ENCODE data around the gene PPP3CA.

Gene PPP3CA

DNA sequence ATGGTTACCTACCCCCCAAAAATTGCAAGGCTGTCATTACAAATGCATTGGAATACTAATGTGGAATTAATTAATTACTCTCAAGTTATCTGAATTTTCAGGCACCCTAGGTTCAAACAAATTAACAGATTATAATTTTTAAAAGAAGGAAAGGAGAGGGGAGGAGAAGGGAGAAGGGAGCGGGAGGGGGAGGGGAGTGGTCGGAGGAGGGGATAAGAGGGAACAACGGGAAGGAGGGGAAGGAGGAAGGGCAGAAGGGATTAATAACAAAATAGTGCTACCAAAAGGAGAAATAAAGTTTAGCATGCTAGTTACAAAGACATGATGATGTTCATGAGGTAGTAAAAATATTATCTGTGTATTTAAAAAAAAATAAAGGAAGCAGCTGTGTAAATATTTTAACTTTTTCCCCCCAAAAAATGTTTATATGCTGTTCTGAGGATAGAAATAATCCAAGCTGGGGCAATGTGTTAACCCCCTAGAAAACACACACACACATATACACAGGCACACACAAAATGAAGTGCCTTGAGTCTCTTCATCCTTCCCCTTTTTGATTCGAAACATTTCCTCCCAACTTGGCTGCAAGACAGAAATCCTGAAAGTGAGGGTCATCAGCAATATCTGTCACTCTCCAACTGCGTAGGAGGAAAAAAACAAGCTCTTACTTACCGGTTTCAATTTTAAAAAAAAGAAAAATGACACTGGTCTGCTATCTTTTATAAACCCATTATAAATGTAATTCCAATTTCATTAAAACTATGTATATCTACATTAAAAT lies 58.8 kb downstream of the PPP3CA start:
- no peak for DNase-seq (ENCODE audit: low read depth)

DNA sequence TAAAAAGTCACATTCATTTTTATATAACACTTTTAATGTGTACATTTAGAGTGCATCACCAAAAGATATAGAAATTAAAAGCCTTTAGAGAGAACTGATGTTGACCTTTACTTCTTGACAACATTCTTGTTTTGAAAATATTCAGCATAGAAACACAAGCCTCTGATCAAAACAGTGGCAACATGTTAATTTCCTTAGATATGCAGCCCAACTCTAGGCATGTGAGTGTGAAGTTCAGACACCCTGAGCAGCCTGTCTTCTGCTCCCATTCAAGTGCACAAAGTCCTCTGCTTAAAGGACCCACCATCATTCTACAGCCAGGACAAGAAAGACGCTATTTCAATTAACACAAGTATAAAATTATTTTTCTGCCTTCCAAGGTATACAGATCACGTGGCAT lies 60.0 kb downstream of the PPP3CA start:
- no peak for DNase-seq (ENCODE audit: low read depth)

DNA sequence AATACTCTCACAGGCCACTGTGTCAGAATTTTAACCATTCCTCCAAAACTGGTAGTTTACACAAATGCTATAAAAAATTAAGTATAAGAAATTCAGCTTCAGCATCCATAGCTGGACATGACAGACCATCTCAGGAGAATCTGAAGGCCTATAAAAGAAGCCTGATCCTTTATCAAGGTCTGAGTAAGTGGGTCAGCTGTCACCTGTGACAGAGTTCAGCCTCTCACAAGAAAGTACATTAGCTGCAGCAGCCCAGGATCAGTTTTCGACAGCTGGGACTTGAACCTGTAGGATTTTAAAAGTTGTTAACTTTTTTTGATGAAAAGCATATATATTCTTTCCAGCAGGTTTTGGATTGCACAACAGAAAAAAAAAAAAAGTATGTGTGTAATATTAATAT lies 60.7 kb downstream of the PPP3CA start:
- DNase-seq (ENCODE audit: low read depth): no peak

- no peak for DNase-seq (ENCODE audit: low read depth)
Observed at GRCh38 chr4:101285985-101286384, 61.3 kb downstream of the PPP3CA start.

DNA sequence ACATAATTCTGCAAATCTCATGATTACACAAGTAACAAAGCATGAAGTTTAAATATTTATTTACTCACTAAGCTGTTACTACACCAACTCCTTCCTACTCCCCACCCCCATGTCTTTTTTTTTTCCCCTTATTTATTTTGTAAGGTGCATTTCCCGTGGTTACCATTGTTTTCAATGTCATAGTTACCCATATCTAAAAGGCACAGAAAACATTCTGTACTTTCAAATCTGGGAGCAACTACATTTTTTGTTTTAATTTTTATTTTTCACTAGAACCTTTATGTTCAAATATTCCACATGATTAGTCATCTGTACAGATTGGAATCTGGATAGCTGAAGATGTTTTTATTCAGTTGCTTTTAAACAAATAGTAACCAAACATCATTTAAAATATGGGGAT lies 62.8 kb downstream of the PPP3CA start:
- no peak for DNase-seq (ENCODE audit: low read depth)

- no peak for DNase-seq (ENCODE audit: low read depth)
Observed at GRCh38 chr4:101283434-101283833, 63.9 kb downstream of the PPP3CA start.

DNA sequence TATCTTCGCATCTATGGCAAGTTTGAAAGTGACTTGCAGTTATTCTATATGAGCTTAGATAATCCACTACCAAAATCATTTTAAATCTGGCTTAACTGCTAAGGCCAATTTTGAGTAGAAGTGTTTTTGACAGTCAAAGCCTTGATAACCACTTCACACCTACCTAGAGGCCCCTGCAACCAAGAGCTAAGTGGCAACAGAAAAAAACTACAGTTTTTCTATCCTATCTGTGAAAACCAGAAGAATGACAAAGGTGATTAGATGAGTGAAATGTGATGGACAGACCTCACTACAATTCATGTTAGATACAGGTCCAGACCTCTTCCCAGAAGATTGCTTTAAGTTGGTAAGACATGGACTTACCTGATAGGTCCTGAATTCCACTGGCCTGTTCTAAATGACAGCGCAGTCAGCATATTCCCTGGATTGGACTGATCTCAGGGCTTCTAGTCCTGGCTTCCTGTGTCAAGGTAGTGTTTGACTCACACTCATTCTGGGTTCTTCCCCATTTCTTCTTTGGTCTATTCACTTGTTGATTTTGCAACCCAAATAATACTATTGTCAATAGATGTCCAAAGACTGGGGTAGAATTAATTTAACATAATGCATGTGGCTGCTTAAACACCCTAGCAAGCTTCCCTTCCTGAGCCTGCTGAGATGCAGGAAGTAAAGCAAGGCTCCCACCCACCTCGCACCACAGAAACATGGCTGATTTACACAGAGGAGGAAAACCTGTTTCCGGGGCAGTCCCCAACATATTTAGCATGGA lies 65.1 kb downstream of the PPP3CA start:
- no peak for DNase-seq (ENCODE audit: low read depth)

GRCh38 chr4:101280866-101281600 lies 66.3 kb downstream of the PPP3CA start:
- no peak for DNase-seq (ENCODE audit: low read depth)

DNA sequence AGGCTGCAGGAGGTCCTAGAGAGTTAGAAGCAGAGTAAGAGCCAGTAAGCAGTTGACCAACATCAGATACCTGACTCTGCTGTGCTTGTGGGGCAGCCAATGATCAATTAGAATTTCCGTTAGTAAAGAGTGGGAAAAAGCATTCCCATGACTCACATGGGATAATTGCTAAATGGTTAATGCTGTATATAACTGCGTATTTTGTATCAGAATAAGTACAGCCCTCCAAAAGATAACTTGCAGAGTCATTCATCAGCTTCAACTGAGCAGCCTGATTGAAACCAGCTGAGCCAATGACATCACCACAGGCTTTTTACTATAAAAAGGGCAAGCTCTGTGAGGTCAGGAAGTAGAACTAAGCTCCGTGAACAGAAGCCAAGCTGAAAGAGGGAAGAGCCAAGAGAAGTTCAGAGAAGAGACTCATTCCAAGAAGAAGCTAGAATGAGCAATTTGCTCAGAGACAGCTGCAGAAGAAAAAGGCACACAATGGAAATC lies 67.9 kb downstream of the PPP3CA start:
- no peak for DNase-seq (ENCODE audit: low read depth)

DNA sequence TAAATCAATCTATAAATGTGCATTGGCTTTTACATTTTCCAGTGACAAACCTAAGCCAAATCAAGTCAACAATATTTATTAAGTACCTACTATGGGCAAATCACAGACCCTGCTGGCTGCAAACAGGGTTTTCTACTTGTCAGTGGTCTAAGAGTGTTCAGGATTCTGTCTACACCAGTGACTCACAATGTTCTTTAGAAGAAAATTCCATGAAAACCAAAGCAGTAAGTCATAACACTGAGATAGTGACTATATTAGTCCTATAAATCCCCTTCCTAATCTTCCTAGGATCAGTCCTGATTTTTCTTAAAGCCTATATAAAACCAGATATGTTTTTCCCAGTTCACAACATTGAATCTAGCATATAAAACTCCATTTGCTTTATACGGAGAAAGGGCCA lies 69.7 kb downstream of the PPP3CA start:
- DNase-seq (ENCODE audit: low read depth): no peak

GRCh38 chr4:101276661-101277060 lies 70.7 kb downstream of the PPP3CA start:
- DNase-seq (ENCODE audit: low read depth): no peak

DNA sequence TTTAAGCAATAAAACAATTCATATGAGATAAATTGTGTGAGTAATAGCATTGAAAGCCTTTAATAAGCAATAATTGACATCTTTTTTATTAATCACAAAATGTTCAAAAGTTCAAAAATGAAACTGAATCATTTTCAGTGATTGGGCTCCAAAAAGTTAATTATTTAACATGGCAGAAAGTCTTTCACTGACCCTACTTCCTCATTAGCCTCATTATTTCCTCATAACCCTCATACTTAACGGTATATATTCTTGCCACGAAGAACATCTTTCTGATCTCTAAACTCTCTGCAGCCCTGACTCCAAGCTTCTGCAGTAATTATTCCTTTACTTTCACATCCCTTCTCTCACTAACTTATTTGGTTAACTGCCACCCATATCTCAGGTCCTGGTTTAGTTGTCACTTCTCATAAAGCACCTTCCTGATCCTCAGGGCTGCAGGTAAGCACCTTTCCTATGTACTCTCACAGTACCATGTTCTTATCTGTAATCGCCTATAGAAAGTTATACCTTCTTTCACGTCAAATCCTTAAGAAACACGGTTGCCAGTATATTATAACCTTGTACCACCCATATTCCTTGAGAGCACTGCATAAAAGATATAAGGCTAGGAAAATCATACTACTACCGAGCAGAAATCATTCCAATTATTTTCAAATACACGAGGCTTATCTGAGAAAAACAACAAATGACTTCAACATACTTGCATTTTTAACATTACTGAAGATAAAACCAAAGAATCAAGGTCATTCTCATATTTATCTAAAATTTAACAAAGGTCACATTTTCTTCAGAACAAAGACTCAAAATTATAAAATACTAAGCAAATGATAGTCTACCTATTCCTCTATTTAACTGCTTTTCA lies 72.2 kb downstream of the PPP3CA start:
- DNase-seq (ENCODE audit: low read depth): no peak

DNA sequence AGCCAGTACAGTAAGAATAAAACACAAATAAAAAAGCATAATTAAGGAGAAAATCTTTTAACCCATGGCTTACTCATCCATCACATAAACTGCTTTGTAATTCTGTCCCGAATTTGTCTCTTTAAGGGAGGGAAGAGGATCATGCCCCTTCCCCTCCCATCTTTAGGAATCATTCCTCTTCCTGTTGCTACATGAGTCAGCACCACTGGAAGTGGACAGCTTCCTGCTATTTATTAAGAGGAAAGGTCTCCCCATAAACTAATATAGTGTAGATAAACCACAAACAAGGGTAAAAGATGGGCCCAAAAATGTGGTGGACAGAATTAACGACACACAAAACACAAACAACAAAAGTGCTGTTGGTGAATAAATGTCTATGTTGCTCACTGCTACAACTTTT lies 75.8 kb downstream of the PPP3CA start:
- no peak for DNase-seq (ENCODE audit: low read depth)

DNA sequence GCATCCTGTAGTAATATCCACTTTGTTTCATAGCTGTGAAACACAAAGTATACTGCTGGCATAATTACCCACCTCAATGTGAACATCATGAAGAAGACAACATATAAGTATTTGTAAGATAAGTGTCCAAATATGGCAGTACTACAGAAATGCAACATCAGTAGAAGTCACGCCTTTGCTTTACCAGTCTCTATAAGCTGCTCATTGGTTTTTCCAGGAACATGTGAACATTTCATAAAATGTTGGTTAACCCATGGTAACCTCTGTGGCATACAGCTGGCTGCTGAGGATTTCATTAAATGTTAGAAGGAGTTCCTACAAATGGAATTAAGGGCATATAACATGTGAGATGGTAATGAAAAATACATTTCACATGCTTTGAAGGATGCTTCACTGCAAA lies 77.6 kb downstream of the PPP3CA start:
- no peak for DNase-seq (ENCODE audit: low read depth)

DNA sequence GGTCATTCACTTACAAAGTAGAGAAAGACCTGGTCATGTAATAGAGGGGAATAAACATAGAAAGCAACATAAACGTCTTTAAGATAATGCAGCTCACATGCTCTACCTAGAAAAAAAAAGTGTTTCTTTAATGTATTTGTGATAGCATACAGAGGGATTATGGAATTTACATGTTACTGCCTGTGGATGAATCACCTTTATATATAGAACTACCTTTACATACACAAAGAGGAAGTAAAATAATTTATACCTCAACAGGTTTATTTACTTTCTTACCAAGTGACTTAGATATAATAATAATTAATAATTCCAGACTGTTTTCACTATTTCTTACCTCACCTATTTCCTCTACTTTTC lies 81.5 kb downstream of the PPP3CA start:
- no peak for DNase-seq (ENCODE audit: low read depth)

DNA sequence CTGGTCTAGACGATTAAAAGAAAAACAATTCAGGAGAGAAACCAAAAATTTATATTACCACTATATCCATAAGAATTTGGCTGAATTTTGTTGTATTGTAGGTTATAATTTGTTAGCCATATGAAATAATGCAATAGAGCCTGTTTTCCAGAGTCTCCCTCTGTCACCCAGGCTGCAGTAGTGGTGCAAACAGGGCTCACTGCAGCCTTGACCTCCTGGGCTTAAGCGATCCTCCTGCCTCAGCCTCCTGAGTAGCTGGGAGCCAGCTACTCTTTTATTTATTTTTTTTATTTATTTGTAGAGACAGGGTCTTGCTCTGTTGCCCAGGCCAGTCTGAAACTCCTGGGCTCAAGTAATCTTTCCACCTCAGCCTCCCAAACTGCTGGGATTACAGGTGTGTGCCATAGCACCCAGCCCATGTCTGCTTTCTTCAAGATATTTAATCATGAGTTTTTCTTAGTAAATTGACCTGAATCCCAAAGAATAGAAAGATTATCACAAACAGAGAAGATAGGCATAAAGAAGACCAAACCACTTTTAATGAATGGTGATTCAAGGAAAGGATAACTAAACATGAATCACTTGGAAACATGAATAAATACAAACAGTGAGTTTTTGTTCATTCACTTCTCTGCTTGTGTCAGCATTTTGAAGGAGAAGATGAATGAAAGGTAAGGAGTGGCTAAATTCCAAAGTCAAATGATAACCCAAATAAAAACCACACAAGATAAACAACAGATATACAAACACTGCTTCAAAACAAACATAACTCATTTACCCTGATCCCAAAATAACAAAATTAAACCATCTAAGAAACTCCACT lies 82.1 kb downstream of the PPP3CA start:
- DNase-seq (ENCODE audit: low read depth): no peak

- no peak for DNase-seq (ENCODE audit: low read depth)
Observed at GRCh38 chr4:101264512-101264911, 82.8 kb downstream of the PPP3CA start.

DNA sequence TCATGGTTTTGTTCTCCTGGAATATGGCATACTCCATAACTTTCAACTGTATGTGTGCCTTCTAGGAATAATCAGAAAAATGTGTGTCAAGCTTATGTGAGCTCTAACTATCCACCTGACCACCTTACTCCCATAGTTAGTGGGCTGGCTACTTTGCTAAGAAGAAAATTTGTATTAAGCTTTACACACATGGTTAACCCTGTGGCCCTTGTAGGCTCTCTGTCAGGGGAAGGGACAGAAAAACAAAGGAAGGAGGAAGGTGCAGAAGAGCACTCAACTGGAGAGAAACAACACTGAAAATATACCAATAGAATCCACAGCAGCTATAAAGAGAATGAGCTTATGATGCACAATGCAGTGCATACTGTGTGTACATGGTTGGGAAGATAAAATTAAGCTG lies 84.6 kb downstream of the PPP3CA start:
- DNase-seq (ENCODE audit: low read depth): no peak

DNA sequence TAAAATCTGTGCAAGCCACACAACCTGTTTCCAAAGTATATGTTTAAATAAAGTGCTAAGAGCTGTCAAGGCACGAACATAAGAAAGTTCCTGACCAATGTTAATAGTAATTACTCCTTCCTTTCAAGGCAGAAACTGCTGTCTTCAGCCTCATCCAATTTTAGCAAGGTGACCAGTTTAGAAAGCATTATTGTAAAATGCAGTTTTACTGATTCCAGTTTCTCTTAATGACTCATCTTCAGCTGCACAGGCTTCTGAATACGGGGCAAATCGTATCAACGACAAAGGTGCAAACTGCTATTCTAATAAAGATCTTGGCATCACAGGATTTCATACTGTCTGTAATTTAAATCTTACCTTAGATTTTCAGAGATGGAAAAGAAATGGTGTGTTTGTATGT lies 87.5 kb downstream of the PPP3CA start:
- no peak for DNase-seq (ENCODE audit: low read depth)

DNA sequence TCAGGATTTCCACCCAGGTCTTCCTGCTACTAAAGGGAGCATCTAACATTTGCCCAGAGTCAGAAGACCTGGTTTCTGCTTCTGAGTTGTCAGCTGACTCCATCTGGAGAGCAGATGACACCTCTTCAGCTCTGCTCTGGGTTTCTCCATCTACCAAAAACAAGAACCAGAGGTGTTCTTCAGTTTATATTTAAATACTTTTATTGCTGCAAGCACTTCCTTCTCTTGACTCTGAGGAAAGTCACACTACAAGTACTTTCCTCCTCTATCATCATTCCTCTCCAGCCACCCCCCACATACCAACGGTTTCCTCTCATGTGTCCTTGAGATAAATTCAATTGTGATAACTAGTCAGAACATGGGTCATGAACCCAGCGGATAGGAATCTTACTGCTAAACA lies 88.4 kb downstream of the PPP3CA start:
- peak; percentile 9 for DNase-seq (ENCODE audit: low read depth)

GRCh38 chr4:101256222-101256621 lies 91.1 kb downstream of the PPP3CA start:
- DNase-seq (ENCODE audit: low read depth): no peak
